ENCODE measurements around the gene PACRG. TPM values are rescaled to one million over a fixed set of nuclear protein-coding genes. Genes with fewer than 3 reads are reported as not detected.

PACRG gene
- total and polyA plus RNA-seq, 10 of the 15 experiments (the other 5 are each of a cell fraction or from before 2014, with no cell fraction given) = not detected

DNA sequence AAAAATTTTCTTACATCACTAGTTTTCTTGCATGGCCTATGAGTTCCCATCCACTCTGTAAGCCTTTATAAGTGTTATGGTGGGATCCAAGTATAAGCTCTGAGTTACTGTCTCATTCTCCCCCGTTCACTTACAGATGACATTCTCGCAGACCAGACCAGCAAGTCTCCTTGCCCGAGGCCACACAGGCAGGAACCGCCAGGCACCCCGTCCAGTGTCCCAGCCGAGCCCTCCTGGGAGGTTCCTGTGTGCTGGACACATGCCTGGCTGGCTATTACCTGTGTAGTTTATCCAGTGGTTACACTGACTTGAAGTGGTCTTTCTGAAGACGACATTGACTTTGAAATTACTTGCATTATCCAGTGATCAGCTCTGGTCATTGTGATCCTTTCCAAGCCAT is 451.9 kb downstream of the PACRG start (continued):
- TF ChIP-seq, protein P1, sequence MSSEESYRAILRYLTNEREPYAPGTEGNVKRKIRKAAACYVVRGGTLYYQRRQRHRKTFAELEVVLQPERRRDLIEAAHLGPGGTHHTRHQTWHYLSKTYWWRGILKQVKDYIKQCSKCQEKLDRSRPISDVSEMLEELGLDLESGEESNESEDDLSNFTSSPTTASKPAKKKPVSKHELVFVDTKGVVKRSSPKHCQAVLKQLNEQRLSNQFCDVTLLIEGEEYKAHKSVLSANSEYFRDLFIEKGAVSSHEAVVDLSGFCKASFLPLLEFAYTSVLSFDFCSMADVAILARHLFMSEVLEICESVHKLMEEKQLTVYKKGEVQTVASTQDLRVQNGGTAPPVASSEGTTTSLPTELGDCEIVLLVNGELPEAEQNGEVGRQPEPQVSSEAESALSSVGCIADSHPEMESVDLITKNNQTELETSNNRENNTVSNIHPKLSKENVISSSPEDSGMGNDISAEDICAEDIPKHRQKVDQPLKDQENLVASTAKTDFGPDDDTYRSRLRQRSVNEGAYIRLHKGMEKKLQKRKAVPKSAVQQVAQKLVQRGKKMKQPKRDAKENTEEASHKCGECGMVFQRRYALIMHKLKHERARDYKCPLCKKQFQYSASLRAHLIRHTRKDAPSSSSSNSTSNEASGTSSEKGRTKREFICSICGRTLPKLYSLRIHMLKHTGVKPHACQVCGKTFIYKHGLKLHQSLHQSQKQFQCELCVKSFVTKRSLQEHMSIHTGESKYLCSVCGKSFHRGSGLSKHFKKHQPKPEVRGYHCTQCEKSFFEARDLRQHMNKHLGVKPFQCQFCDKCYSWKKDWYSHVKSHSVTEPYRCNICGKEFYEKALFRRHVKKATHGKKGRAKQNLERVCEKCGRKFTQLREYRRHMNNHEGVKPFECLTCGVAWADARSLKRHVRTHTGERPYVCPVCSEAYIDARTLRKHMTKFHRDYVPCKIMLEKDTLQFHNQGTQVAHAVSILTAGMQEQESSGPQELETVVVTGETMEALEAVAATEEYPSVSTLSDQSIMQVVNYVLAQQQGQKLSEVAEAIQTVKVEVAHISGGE (CRISPR knock-in tag; IDR thresholded peaks at IDR 0.05) = no peak

DNA sequence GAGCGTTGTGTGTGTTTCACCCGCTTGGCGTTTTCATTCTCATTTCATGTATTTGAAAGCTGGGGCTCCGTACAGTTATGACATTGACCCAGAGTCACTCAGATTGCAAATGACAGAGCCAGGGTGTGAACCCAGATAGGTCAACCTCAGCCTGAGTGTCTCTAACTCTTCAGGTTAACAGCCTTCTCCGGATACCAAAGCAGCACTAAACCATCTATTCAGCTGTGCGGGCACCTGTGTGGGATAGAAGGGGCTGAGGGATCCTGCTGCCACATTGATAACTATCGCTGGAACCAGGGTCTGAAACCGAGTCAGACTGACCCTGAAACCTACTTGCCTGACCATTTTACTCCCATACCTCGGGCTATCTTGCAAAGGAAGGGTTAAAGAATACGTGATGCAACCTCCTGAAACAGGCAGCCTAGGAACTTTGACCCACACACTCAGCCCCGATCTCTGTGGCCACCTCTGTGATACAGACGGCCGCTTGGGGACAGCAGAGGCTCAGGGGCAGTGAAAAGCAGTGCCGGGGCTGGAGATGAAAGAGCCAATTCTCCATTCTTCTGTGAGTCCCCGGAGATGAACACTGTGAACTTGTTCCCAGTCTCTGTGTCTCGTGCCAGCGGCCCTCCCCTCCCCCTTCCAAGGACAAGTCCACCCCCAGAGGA is 453.2 kb downstream of the PACRG start:
- FAIRE-seq = no peak
- H2AFZ ChIP-seq (ENCODE audit: control insufficient read depth, low read depth, low read length) = no peak overlapping the region
- H3K9me3 ChIP-seq (replicated peaks; ENCODE audit: control insufficient read depth, insufficient read depth, low read length) = no peaks in the 10 kb centered on the region
- 35% methylated on average over 16 of the region's 17 CpGs for WGBS (ENCODE audit: insufficient coverage, insufficient replicate concordance, low lambda C conversion rate, missing lambda C conversion rate)
- no peaks in the 10 kb centered on the region for H3K79me2 ChIP-seq (ENCODE audit: control insufficient read depth, insufficient read depth, low read length)
- H3K4me1 ChIP-seq (ENCODE audit: control insufficient read depth, insufficient read depth, low read length) = no peaks in the 10 kb centered on the region
- peak; percentile 67 for ATAC-seq
- ChIA-PET POLR2A (no interaction called here), CTCF (interaction anchor here (3.0 kb wide), 1 partner anchor 11 kb away, joined by 13 read pairs; no protein-coding TSS in a partner anchor), RAD21 (ENCODE audit: unreplicated experiment) (no interaction called here), SMC1A (ENCODE audit: uncharacterized antibody, unreplicated experiment) (interaction anchor here (1.0 kb wide), 1 partner anchor 9 kb away, joined by 3 read pairs; no protein-coding TSS in a partner anchor)
- DNase-seq (ENCODE audit: low read depth, low spot score) = no peak
- intact Hi-C loops (cut with micrococcal nuclease; ENCODE audit: unreplicated experiment) (loop anchor here (5.0 kb wide), 1 partner anchor 776 kb away; no protein-coding TSS in a partner anchor), in situ Hi-C loops (cut with MboI) (no loop called here)
- no peak overlapping the region for H3K9ac ChIP-seq (ENCODE audit: control insufficient read depth, insufficient read depth, low read length)
- H3K27ac ChIP-seq (ENCODE audit: control insufficient read depth, insufficient read depth) = no peak overlapping the region
- H3K36me3 ChIP-seq (ENCODE audit: control insufficient read depth in 2 of 2, insufficient read depth in 2 of 2, low read length in 1 of 2) = no peaks in the 10 kb centered on the region
- peaks cover 0 to 2% of the 10 kb centered on the region in 2 experiments; a peak in 2 of 4 replicates for H3K27me3 ChIP-seq (replicated peaks in 1 of 2; ENCODE audit: control insufficient read depth in 2 of 2, insufficient read depth in 2 of 2, low read length in 1 of 2)
- no peak overlapping the region for H3K4me3 ChIP-seq
- no peak overlapping the region for H3K4me2 ChIP-seq (ENCODE audit: control insufficient read depth, insufficient read depth)
- no peaks in the 10 kb centered on the region for H4K20me1 ChIP-seq (ENCODE audit: control insufficient read depth, insufficient read depth)
- no TSS peak for BruUV-seq (replicated peaks)
- TF ChIP-seq, protein P2, sequence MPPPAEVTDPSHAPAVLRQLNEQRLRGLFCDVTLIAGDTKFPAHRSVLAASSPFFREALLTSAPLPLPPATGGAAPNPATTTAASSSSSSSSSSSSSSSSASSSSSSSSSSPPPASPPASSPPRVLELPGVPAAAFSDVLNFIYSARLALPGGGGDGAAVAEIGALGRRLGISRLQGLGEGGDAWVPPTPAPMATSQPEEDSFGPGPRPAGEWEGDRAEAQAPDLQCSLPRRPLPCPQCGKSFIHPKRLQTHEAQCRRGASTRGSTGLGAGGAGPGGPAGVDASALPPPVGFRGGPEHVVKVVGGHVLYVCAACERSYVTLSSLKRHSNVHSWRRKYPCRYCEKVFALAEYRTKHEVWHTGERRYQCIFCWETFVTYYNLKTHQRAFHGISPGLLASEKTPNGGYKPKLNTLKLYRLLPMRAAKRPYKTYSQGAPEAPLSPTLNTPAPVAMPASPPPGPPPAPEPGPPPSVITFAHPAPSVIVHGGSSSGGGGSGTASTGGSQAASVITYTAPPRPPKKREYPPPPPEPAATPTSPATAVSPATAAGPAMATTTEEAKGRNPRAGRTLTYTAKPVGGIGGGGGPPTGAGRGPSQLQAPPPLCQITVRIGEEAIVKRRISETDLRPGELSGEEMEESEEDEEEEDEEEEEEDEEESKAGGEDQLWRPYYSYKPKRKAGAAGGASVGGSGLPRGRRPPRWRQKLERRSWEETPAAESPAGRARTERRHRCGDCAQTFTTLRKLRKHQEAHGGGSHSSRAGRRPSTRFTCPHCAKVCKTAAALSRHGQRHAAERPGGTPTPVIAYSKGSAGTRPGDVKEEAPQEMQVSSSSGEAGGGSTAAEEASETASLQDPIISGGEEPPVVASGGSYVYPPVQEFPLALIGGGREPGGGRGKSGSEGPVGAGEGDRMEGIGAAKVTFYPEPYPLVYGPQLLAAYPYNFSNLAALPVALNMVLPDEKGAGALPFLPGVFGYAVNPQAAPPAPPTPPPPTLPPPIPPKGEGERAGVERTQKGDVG (CRISPR knock-in tag; IDR thresholded peaks at IDR 0.05) = no peak
- TF ChIP-seq TCF7 (IDR thresholded peaks at IDR 0.05; ENCODE audit: borderline replicate concordance) (no peak), POU2F2 (IDR thresholded peaks at IDR 0.05; ENCODE audit: borderline replicate concordance, low read depth, low read length) (no peak), NR2F1 (conservative IDR thresholded peaks at IDR 0.05) (no peak)
- TF ChIP-seq, protein P3, sequence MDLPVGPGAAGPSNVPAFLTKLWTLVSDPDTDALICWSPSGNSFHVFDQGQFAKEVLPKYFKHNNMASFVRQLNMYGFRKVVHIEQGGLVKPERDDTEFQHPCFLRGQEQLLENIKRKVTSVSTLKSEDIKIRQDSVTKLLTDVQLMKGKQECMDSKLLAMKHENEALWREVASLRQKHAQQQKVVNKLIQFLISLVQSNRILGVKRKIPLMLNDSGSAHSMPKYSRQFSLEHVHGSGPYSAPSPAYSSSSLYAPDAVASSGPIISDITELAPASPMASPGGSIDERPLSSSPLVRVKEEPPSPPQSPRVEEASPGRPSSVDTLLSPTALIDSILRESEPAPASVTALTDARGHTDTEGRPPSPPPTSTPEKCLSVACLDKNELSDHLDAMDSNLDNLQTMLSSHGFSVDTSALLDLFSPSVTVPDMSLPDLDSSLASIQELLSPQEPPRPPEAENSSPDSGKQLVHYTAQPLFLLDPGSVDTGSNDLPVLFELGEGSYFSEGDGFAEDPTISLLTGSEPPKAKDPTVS (IDR thresholded peaks at IDR 0.05; ENCODE audit: low read depth, low read length) = no peak
- TF ChIP-seq, protein P4, sequence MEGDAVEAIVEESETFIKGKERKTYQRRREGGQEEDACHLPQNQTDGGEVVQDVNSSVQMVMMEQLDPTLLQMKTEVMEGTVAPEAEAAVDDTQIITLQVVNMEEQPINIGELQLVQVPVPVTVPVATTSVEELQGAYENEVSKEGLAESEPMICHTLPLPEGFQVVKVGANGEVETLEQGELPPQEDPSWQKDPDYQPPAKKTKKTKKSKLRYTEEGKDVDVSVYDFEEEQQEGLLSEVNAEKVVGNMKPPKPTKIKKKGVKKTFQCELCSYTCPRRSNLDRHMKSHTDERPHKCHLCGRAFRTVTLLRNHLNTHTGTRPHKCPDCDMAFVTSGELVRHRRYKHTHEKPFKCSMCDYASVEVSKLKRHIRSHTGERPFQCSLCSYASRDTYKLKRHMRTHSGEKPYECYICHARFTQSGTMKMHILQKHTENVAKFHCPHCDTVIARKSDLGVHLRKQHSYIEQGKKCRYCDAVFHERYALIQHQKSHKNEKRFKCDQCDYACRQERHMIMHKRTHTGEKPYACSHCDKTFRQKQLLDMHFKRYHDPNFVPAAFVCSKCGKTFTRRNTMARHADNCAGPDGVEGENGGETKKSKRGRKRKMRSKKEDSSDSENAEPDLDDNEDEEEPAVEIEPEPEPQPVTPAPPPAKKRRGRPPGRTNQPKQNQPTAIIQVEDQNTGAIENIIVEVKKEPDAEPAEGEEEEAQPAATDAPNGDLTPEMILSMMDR (IDR thresholded peaks at IDR 0.05 in 2 of 3, conservative IDR thresholded peaks at IDR 0.05 in 1 of 3; ENCODE audit: control insufficient read depth in 2 of 3, extremely low read depth in 1 of 3, insufficient read depth in 1 of 3, low read depth in 3 of 3, low read length in 3 of 3) = peak; percentile 36 to 57 (median 44); a peak in 4 of 6 replicates
